Naive thymus-derived CD4-positive, alpha-beta T cell (primary cell): Measurements from ENCODE around the gene TAX1BP1. TPM values are rescaled to one million over a fixed set of nuclear protein-coding genes. Genes with fewer than 3 reads are reported as not detected.
"Not testable (repeated sequence)": the region's sequence is repeated elsewhere in the genome, so short reads cannot be mapped to it uniquely, and the experiment has no call there.

Experiments used
- ATAC-seq: fragments of 150-1000 bp; cut with Tn5 transposase; 2 replicates; pipeline ENCODE4 v1.10.0; 2021; ENCODE audit warnings: mild to moderate bottlenecking, moderate library complexity
- CTCF ChIA-PET: fragments of 350-600 bp; sonication (Branson Sonifier 250); formaldehyde crosslinking; loops from one replicate; lab custom pipeline; 2021; ENCODE audit warnings: antibody characterized with exemption; lab: Charles Lee
- POLR2A ChIA-PET: fragments of 350-600 bp; sonication (Branson Sonifier 250); formaldehyde crosslinking; loops from one replicate; lab custom pipeline; 2021; ENCODE audit warnings: antibody characterized with exemption, inconsistent platforms; lab: Charles Lee
- DNase-seq, 9 donors: peaks; one replicate each; pipeline versions ENCODE4 v3.0.0 to v3.0.0-alpha.2; 2020 to 2022; ENCODE audit warnings: mixed read lengths in 1 of 9
- H3K27ac ChIP-seq: one replicate; pipeline ENCODE4 v1.7.0; 2013; ENCODE audit warnings: mild to moderate bottlenecking, low read depth, low read length, moderate library complexity
- H3K27me3 ChIP-seq, 2 donors: one replicate each; pipeline ENCODE4 v1.7.0; 2013; ENCODE audit warnings: low read length in 2 of 2, mild to moderate bottlenecking in 2 of 2, moderate library complexity in 2 of 2; ENCODE audit not compliant: control insufficient read depth in 2 of 2, insufficient read depth in 2 of 2
- H3K36me3 ChIP-seq, 3 experiments: 1 replicate in 2 of 3; 2 replicates in 1 of 3; pipeline ENCODE4 v1.7.0; 2013; ENCODE audit warnings: low read length in 3 of 3, mild to moderate bottlenecking in 3 of 3, moderate library complexity in 1 of 3; ENCODE audit not compliant: insufficient read depth in 3 of 3, control insufficient read depth in 2 of 3
- H3K4me1 ChIP-seq, 2 donors: one replicate each; pipeline ENCODE4 v1.7.0; 2013; ENCODE audit warnings: low read length in 2 of 2, mild to moderate bottlenecking in 2 of 2, moderate library complexity in 1 of 2; ENCODE audit not compliant: control insufficient read depth in 2 of 2, insufficient read depth in 2 of 2
- H3K4me3 ChIP-seq: 2 replicates; pipeline ENCODE4 v1.7.0; 2013; ENCODE audit warnings: mild to moderate bottlenecking, low read length
- H3K9me3 ChIP-seq, 3 experiments: 1 replicate in 2 of 3; 2 replicates in 1 of 3; pipeline ENCODE4 v1.7.0; 2013; ENCODE audit warnings: low read length in 3 of 3; ENCODE audit not compliant: control insufficient read depth in 2 of 3
- H3K27ac Mint-ChIP-seq, 9 donors: one replicate each; pipeline ENCODE4 v1.8.0; 2020 to 2022; ENCODE audit warnings: mixed read lengths in 9 of 9, mild to moderate bottlenecking in 8 of 9, moderate library complexity in 5 of 9, inconsistent platforms in 2 of 9
- H3K27me3 Mint-ChIP-seq, 5 donors: one replicate each; pipeline ENCODE4 v1.8.0; 2021 to 2022; ENCODE audit warnings: mixed read lengths in 5 of 5, mild to moderate bottlenecking in 1 of 5
- H3K36me3 Mint-ChIP-seq, 5 donors: one replicate each; pipeline ENCODE4 v1.8.0; 2020 to 2022; ENCODE audit warnings: mixed read lengths in 5 of 5, mild to moderate bottlenecking in 3 of 5, inconsistent platforms in 1 of 5
- H3K4me1 Mint-ChIP-seq, 7 donors: one replicate each; pipeline ENCODE4 v1.8.0; 2020 to 2022; ENCODE audit warnings: mixed read lengths in 7 of 7, mild to moderate bottlenecking in 3 of 7, inconsistent platforms in 1 of 7
- H3K4me3 Mint-ChIP-seq, 10 donors: one replicate each; pipeline ENCODE4 v1.8.0; 2020 to 2022; ENCODE audit warnings: mild to moderate bottlenecking in 10 of 10, mixed read lengths in 10 of 10, moderate library complexity in 6 of 10, inconsistent platforms in 2 of 10
- H3K9me3 Mint-ChIP-seq, 11 donors: one replicate each; pipeline ENCODE4 v1.8.0; 2020 to 2022; ENCODE audit warnings: mixed read lengths in 11 of 11, mild to moderate bottlenecking in 4 of 11, inconsistent platforms in 1 of 11, moderate library complexity in 1 of 11
- intact Hi-C, 2 donors: fragments of 100-400 bp; cut with micrococcal nuclease; formaldehyde crosslinking; loops; one replicate each; pipeline ENCODE4 v1.15.1; 2023
- polyA plus RNA-seq, 2 donors: library from polyadenylated mRNA; unstranded; fragments of 300-500 nt; fragmentation: Illumina TruSeq; gene quantifications; one replicate each; pipeline ENCODE4 v1.2.3, GENCODE V29; 2021
- total RNA-seq, 6 experiments: library from RNA in 5 of 6; stranded (reverse) in 5 of 6; gene quantifications; 1 replicate in 5 of 6; 2 replicates in 1 of 6; pipeline ENCODE4 v1.2.3 and lab custom pipeline; 2021 to 2026

Gene TAX1BP1
- total and polyA plus RNA-seq, 7 experiments from 2014 or later, result 69.4 to 112 (median 109) TPM

DNA sequence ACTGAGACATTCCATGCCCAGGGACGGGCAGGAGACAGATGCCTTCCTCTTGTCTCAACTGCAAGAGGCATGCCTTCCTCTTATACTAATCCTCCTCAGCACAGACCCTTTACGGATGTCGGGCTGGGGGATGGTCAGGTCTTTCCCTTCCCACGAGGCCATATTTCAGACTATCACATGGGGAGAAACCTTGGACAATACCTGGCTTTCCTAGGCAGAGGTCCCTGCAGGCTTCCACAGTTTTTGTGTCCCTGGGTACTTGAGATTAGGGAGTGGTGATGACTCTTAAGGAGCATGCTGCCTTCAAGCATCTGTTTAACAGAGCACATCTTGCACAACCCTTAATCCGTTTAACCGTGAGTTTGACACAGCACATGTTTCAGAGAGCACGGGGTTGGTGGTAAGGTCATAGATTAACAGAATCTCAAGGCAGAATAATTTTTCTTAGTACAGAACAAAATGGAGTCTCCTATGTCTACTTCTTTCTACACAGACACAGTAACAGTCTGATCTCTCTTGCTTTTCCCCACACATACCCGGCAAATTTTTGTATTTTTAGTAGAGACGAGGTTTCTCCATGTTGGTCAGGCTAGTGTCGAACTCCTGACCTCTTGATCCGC lies 2.2 kb downstream of the TAX1BP1 start:
- H3K27me3 Mint-ChIP-seq, H3K4me3 ChIP-seq, H3K27ac ChIP-seq, H3K9me3 Mint-ChIP-seq, H3K36me3 Mint-ChIP-seq, POLR2A ChIA-PET, ATAC-seq, H3K27me3 ChIP-seq, DNase-seq, H3K9me3 ChIP-seq, CTCF ChIA-PET, H3K36me3 ChIP-seq: not testable (repeated sequence)
- peak overlapping the region in 9 of 10 donors; percentile 36 to 99 (median 81) for H3K4me3 Mint-ChIP-seq
- H3K4me1 ChIP-seq, result peaks cover 18 to 31% of the 10 kb centered on the region in 2 donors
- H3K4me1 Mint-ChIP-seq, result peaks cover 35 to 66% (median 57%) of the 10 kb centered on the region in 7 donors
- intact Hi-C loops, result loop anchor here (5.0 to 10.0 kb wide), 3 partner anchors 230 to 1450 kb away; partner anchors contain the start of genes JAZF1 (in 1 of the 2) and SNX10 (in 1 of the 2)
- peak overlapping the region in 3 of 9 donors; percentile 26 to 59 (median 49) for H3K27ac Mint-ChIP-seq

GRCh38 chr7:27745064-27745583 lies 5.2 kb downstream of the TAX1BP1 start:
- no peaks in the 10 kb centered on the region for H3K27me3 Mint-ChIP-seq
- ChIA-PET POLR2A (interaction anchor here (0.6 to 0.7 kb wide), 3 partner anchors 22 to 83 kb away, joined by 3 read pairs; partner anchors contain the start of gene HIBADH), CTCF (interaction anchor here (2.3 kb wide), 1 partner anchor 82 kb away, joined by 5 read pairs; the partner anchor contains the start of gene HIBADH)
- intact Hi-C loops, result loop anchor here (1.0 to 10.0 kb wide), 5 partner anchors 37 to 440 kb away; partner anchors contain the start of gene JAZF1 (in 1 of the 2)
- H3K4me1 Mint-ChIP-seq, result peaks cover 35 to 81% (median 66%) of the 10 kb centered on the region in 7 donors
- Histone ChIP-seq H3K4me3 (no peak overlapping the region), H3K4me1 (peaks cover 18 to 23% of the 10 kb centered on the region in 2 donors), H3K36me3 (peaks cover 12 to 22% (median 14%) of the 10 kb centered on the region in 3 experiments), H3K27ac (no peak overlapping the region), H3K27me3 (no peaks in the 10 kb centered on the region), H3K9me3 (no peaks in the 10 kb centered on the region)
- H3K4me3 Mint-ChIP-seq, result peak overlapping the region in 5 of 10 donors; percentile 26 to 58 (median 54)
- H3K27ac Mint-ChIP-seq, result no peak overlapping the region
- no peak for ATAC-seq
- no peaks in the 10 kb centered on the region for H3K9me3 Mint-ChIP-seq
- peaks cover 2 to 27% (median 11%) of the 10 kb centered on the region in 5 donors for H3K36me3 Mint-ChIP-seq
- DNase-seq, result peak in 4 of 9 donors; percentile 5 to 14 (median 9)

DNA sequence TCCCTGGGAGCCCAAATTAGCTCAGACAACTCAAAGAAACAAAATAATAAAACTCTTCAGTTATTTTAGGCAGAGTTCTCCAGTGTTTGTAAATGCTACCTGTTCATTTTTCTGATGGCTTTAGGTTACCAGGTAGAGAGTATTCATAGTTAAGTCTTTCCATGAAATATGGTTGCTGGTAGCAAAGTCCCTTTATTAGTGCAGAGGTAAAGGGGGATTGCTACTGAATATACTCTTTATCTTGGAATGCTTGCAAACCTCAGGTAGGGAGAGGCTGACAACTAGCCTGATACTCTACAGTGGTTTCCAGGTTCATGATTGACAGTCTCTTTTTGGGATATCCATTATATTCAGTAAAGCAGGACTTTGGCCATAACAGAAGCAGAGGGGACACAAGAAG lies 6.5 kb downstream of the TAX1BP1 start:
- H3K4me3 Mint-ChIP-seq, result peak overlapping the region in 5 of 10 donors; percentile 3 to 42 (median 15)
- intact Hi-C loops, result loop anchor here (5.0 to 10.0 kb wide), 2 partner anchors 36 to 438 kb away; partner anchors contain the start of gene JAZF1 (in 1 of the 2)
- peaks cover 26 to 84% (median 67%) of the 10 kb centered on the region in 7 donors for H3K4me1 Mint-ChIP-seq
- H3K4me3 ChIP-seq, result no peak overlapping the region
- H3K27ac Mint-ChIP-seq, result no peak overlapping the region
- H3K9me3 ChIP-seq, result no peaks in the 10 kb centered on the region
- ChIA-PET CTCF (interaction anchor here (2.3 kb wide), 1 partner anchor 84 kb away, joined by 5 read pairs; the partner anchor contains the start of gene HIBADH), POLR2A (no interaction called here)
- peaks cover 6 to 40% (median 19%) of the 10 kb centered on the region in 5 donors for H3K36me3 Mint-ChIP-seq
- H3K27me3 ChIP-seq, result no peaks in the 10 kb centered on the region
- no peaks in the 10 kb centered on the region for H3K27me3 Mint-ChIP-seq
- peaks cover 13 to 17% of the 10 kb centered on the region in 2 donors for H3K4me1 ChIP-seq
- DNase-seq (no peak), ATAC-seq (no peak)
- H3K9me3 Mint-ChIP-seq, result no peaks in the 10 kb centered on the region
- peaks cover 12 to 31% (median 18%) of the 10 kb centered on the region in 3 experiments for H3K36me3 ChIP-seq
- H3K27ac ChIP-seq, result no peak overlapping the region

GRCh38 chr7:27746978-27747377 lies 7.0 kb downstream of the TAX1BP1 start:
- Mint-ChIP-seq H3K27me3 (no peaks in the 10 kb centered on the region), H3K4me3 (peak overlapping the region in 2 of 10 donors; percentile 3 to 9), H3K9me3 (no peaks in the 10 kb centered on the region), H3K4me1 (peaks cover 23 to 84% (median 68%) of the 10 kb centered on the region in 7 donors), H3K27ac (no peak overlapping the region), H3K36me3 (peaks cover 6 to 45% (median 24%) of the 10 kb centered on the region in 5 donors)
- no peak overlapping the region for H3K27ac ChIP-seq
- ChIA-PET POLR2A (no interaction called here), CTCF (no interaction called here)
- H3K4me3 ChIP-seq, result no peak overlapping the region
- H3K27me3 ChIP-seq, result no peaks in the 10 kb centered on the region
- no peaks in the 10 kb centered on the region for H3K9me3 ChIP-seq
- no peak for DNase-seq
- peaks cover 12 to 32% (median 18%) of the 10 kb centered on the region in 3 experiments for H3K36me3 ChIP-seq
- intact Hi-C loops, result loop anchor here (5.0 to 10.0 kb wide), 2 partner anchors 35 to 438 kb away; partner anchors contain the start of gene JAZF1 (in 1 of the 2)
- no peak for ATAC-seq
- H3K4me1 ChIP-seq, result peaks cover 12 to 17% of the 10 kb centered on the region in 2 donors

DNA sequence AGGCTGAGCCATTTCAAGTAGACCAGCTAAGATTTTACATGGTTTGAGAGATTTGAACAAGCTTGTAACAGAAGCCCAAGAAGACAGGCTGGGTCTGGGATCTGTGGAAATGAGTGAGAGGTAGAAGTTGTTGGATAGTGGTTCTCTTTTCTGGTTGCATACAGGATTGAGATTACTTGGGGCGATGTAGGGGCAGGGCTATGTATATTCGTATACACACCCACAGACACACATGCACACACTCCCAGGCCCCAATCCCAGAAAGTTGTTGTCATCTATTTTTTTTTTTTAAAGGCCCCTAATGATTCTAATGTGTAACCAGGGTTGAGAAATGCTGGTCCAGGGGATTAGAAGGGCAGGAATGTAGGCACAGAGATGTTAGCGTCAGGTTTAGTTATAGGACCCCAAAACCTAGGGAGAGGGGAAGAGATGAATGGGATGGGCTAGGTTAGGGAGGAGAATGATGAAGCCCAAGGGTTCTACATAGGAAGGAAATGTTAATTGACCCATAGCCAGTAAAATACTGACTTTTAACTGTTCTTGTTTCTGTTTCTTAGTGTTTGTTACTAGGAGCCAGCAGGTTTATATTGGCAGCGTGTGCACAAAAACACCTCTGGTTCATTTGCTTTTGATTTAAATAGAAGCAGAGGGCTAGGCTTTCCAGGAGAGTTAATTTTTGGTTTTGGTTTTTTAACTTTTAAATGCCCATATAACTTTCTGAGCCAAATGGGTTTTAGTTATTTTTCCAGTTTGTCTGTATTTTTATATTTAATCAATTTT lies 7.8 kb downstream of the TAX1BP1 start:
- no peak overlapping the region for H3K27ac ChIP-seq
- H3K27me3 ChIP-seq, result no peaks in the 10 kb centered on the region
- POLR2A ChIA-PET, result no interaction called here
- H3K4me3 ChIP-seq, result no peak overlapping the region
- H3K36me3 ChIP-seq, result peaks cover 16 to 32% (median 18%) of the 10 kb centered on the region in 3 experiments
- Mint-ChIP-seq H3K27me3 (no peaks in the 10 kb centered on the region), H3K9me3 (no peaks in the 10 kb centered on the region), H3K4me1 (peaks cover 17 to 84% (median 68%) of the 10 kb centered on the region in 7 donors), H3K36me3 (peaks cover 6 to 45% (median 26%) of the 10 kb centered on the region in 5 donors), H3K27ac (peak overlapping the region in 1 of 9 donors; percentile 53), H3K4me3 (peak overlapping the region in 3 of 10 donors; percentile 3 to 18 (median 9))
- H3K4me1 ChIP-seq, result peaks cover 12 to 16% of the 10 kb centered on the region in 2 donors
- CTCF ChIA-PET, result no interaction called here
- no peak for DNase-seq
- no peaks in the 10 kb centered on the region for H3K9me3 ChIP-seq
- no peak for ATAC-seq
- intact Hi-C loops, result loop anchor here (5.0 to 10.0 kb wide), 2 partner anchors 35 to 437 kb away; partner anchors contain the start of gene JAZF1 (in 1 of the 2)

DNA sequence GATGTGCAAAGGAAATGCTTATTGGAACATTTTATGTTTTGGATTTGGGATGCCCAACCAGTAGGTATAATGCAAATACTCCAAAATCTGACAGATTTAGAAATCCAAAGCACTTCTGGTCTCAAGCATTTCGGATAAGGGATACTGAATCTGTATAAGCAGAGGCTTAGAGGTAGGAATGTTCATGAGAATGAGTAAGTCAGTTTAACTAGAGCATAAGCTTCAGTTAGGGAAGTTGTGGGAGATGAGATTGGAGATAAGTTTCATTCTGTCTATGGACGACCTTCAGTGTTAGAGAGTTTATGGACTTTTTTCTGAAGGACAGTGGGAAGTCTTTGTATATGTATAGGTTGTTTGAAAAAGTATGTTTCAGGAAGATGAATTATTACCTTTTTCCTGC lies 10.4 kb downstream of the TAX1BP1 start:
- H3K27me3 Mint-ChIP-seq, result no peaks in the 10 kb centered on the region
- peaks cover 5 to 12% of the 10 kb centered on the region in 2 donors for H3K4me1 ChIP-seq
- H3K4me3 Mint-ChIP-seq, result no peak overlapping the region
- ChIA-PET CTCF (interaction anchor here (0.7 kb wide), 1 partner anchor 27 kb away, joined by 4 read pairs; no protein-coding TSS in a partner anchor), POLR2A (interaction anchor here (0.7 kb wide), 2 partner anchors 14 to 1599 kb away, joined by 3 read pairs; no protein-coding TSS in a partner anchor)
- H3K36me3 ChIP-seq, result peaks cover 16 to 37% (median 18%) of the 10 kb centered on the region in 3 experiments
- no peak for DNase-seq
- ATAC-seq, result no peak
- no peak overlapping the region for H3K4me3 ChIP-seq
- H3K27ac ChIP-seq, result no peak overlapping the region
- no peaks in the 10 kb centered on the region for H3K27me3 ChIP-seq
- H3K9me3 Mint-ChIP-seq, result no peaks in the 10 kb centered on the region
- H3K4me1 Mint-ChIP-seq, result peaks cover 16 to 85% (median 63%) of the 10 kb centered on the region in 7 donors
- intact Hi-C loops, result no loop called here
- no peaks in the 10 kb centered on the region for H3K9me3 ChIP-seq
- no peak overlapping the region for H3K27ac Mint-ChIP-seq
- H3K36me3 Mint-ChIP-seq, result peaks cover 6 to 60% (median 32%) of the 10 kb centered on the region in 5 donors
